ENCODE measurements around the gene QRICH1. TPM values are rescaled to one million over a fixed set of nuclear protein-coding genes. Genes with fewer than 3 reads are reported as not detected.
A peak's percentile ranks its signal among the peaks of the same experiment; 100 is the strongest.

The QRICH1 gene
- total and polyA plus RNA-seq, 2 of the 4 experiments (the other 2 are of a cell fraction), result 62.7 to 77.3 TPM

- Histone ChIP-seq H3K9me1 (ENCODE audit: insufficient read depth, low read length) (peaks cover 21% of the 10 kb centered on the region), H3K9ac (ENCODE audit: low read depth, low read length) (no peak overlapping the region), H2BK15ac (ENCODE audit: low read depth, low read length) (no peak overlapping the region), H3K36me3 (ENCODE audit: control insufficient read depth, insufficient read depth, low read length) (peaks cover 3% of the 10 kb centered on the region; the same call in 1 of the 2 replicates), H2AK9ac (replicated peaks; ENCODE audit: low read depth, low read length, poor library complexity) (peak overlapping the region; percentile 58), H4K91ac (ENCODE audit: insufficient read depth, low read depth, low read length) (no peak overlapping the region), H3K4me1 (ENCODE audit: control insufficient read depth, insufficient read depth, low read length) (peaks cover 11% of the 10 kb centered on the region), H3K27me3 (ENCODE audit: control insufficient read depth, insufficient read depth, low read length) (no peaks in the 10 kb centered on the region), H3K9me3 (ENCODE audit: control insufficient read depth, insufficient read depth, low read length) (no peaks in the 10 kb centered on the region), H3K4me2 (ENCODE audit: low read depth, low read length) (no peak overlapping the region), H3K14ac (replicated peaks; ENCODE audit: low read depth, low read length) (no peak overlapping the region), H2AK5ac (ENCODE audit: low read depth, low read length) (peak overlapping the region; percentile 28; the same call in 1 of the 2 replicates), H3K56ac (ENCODE audit: extremely low read depth, insufficient read depth, low read length) (no peak overlapping the region), H3K79me1 (ENCODE audit: low read depth in 1 of 2, low read length in 2 of 2) (peaks cover 0 to 40% of the 10 kb centered on the region in 2 experiments; a peak in 2 of 4 replicates), H3K23ac (ENCODE audit: low read depth, low read length) (no peak overlapping the region), H3K18ac (ENCODE audit: low read depth, low read length) (no peak overlapping the region), H3K27ac (ENCODE audit: insufficient read depth, low read length) (no peak overlapping the region), H2BK120ac (ENCODE audit: low read depth, low read length) (no peak overlapping the region), H2AFZ (replicated peaks; ENCODE audit: low read length, poor library complexity) (no peak overlapping the region), H3K4ac (ENCODE audit: low read depth, low read length) (no peak overlapping the region), H2BK20ac (ENCODE audit: low read depth, low read length) (no peak overlapping the region), H2BK5ac (ENCODE audit: low read depth, low read length, poor library complexity, severe bottlenecking) (no peak overlapping the region), H3K4me3 (ENCODE audit: insufficient read depth, low read depth, low read length) (no peak overlapping the region), H4K20me1 (ENCODE audit: insufficient read depth, low read length) (peaks cover 16% of the 10 kb centered on the region), H4K5ac (ENCODE audit: low read depth, low read length) (no peak overlapping the region), H4K8ac (ENCODE audit: low read depth in 2 of 2, low read length in 2 of 2) (no peak overlapping the region)
- WGBS, 2 experiments (ENCODE audit: extremely low coverage in 2 of 2, insufficient read length in 1 of 2), result 87% methylated on average over 3 of the region's 16 CpGs; no CpG with 5 or more reads in 1 of the 2 experiments
- TF ChIP-seq MXI1 (IDR thresholded peaks at IDR 0.05; ENCODE audit: borderline replicate concordance, low read depth, low read length), result no peak
- CTCF ChIA-PET, result no interaction called here
- no TSS peak for BruUV-seq (replicated peaks)
- dilution Hi-C loops (cut with HindIII; ENCODE audit: low sequenced_read_pairs, unreplicated experiment), result no loop called here
- in situ Hi-C loops (cut with MboI; ENCODE audit: low sequenced_read_pairs), result no loop called here
- no peak for ATAC-seq (ENCODE audit: low read depth)
- no peak for DNase-seq
- intact Hi-C loops (cut with micrococcal nuclease), result no loop called here
- POLR2A ChIA-PET (ENCODE audit: unreplicated experiment), result no interaction called here
Observed at GRCh38 chr3:49004352-49005302, 89.2 kb downstream of the QRICH1 start.
